B cell (primary cell): ENCODE data around the gene ADCY1. TPM values are rescaled to one million over a fixed set of nuclear protein-coding genes. Genes with fewer than 3 reads are reported as not detected.

Experiments used
- ATAC-seq: fragments of 200-7000 bp; cut with Tn5 transposase; one replicate; pipeline ENCODE4 v1.10.0; 2021; ENCODE audit warnings: low read depth, mild to moderate bottlenecking, moderate number of reproducible peaks, moderate library complexity
- CTCF ChIA-PET: fragments of 350-600 bp; sonication (Branson Sonifier 250); formaldehyde crosslinking; loops from one replicate; lab custom pipeline; 2021; ENCODE audit warnings: antibody characterized with exemption, inconsistent platforms; lab: Charles Lee
- POLR2A ChIA-PET: fragments of 350-600 bp; sonication (Branson Sonifier 250); formaldehyde crosslinking; loops from one replicate; lab custom pipeline; 2021; ENCODE audit warnings: antibody characterized with exemption; lab: Charles Lee
- DNase-seq: peaks from one replicate; pipeline ENCODE4 v3.0.0; 2013
- H2AFZ ChIP-seq: 2 replicates; pipeline ENCODE4 v1.6.1; 2012; ENCODE audit warnings: mild to moderate bottlenecking, low read depth, low read length; ENCODE audit not compliant: insufficient read depth, poor library complexity, severe bottlenecking
- H3K27ac ChIP-seq, 2 donors: 1 replicate in 1 of 2; 2 replicates in 1 of 2; pipeline ENCODE4 v1.5.1; 2012 to 2013; ENCODE audit warnings: low read length in 2 of 2, mild to moderate bottlenecking in 2 of 2, moderate library complexity in 1 of 2
- H3K27me3 ChIP-seq, 4 experiments: fragments of 200-600 bp in 1 of 4; sonication (generic) in 1 of 4; replicated peaks in 1 of 4; 1 replicate in 2 of 4; 2 replicates in 2 of 4; pipeline versions ENCODE4 v1.6.1 to v1.7.0; 2013 to 2016; ENCODE audit warnings: low read length in 3 of 4, mild to moderate bottlenecking in 2 of 4, mixed read lengths in 1 of 4, moderate library complexity in 1 of 4; ENCODE audit not compliant: insufficient read depth in 4 of 4, control insufficient read depth in 3 of 4; ENCODE audit errors: control extremely low read depth in 1 of 4
- H3K36me3 ChIP-seq, 2 experiments: replicated peaks in 1 of 2; 1 replicate in 1 of 2; 2 replicates in 1 of 2; pipeline versions ENCODE4 v1.6.1 to v1.7.1; 2013; ENCODE audit warnings: low read length in 1 of 2; ENCODE audit not compliant: insufficient read depth in 2 of 2, control insufficient read depth in 1 of 2; ENCODE audit errors: control extremely low read depth in 1 of 2, extremely low read depth in 1 of 2
- H3K4me1 ChIP-seq, 2 donors: fragments of 200-600 bp in 1 of 2; sonication (generic) in 1 of 2; 1 replicate in 1 of 2; 2 replicates in 1 of 2; pipeline versions ENCODE4 v1.5.1 to v1.6.1; 2013 to 2017; ENCODE audit warnings: low read length in 2 of 2; ENCODE audit not compliant: control insufficient read depth in 2 of 2, insufficient read depth in 2 of 2
- H3K4me2 ChIP-seq: replicated peaks from 2 replicates; pipeline ENCODE3; 2012; ENCODE audit warnings: mild to moderate bottlenecking, low read depth, low read length; ENCODE audit not compliant: poor library complexity, severe bottlenecking
- H3K4me3 ChIP-seq, 5 experiments: fragments of 200-600 bp in 1 of 5; sonication (generic) in 1 of 5; 1 replicate in 3 of 5; 2 replicates in 2 of 5; pipeline versions ENCODE4 v1.5.1 to v1.7.0; 2011 to 2016; ENCODE audit warnings: low read length in 4 of 5, mild to moderate bottlenecking in 4 of 5, low read depth in 2 of 5, control low read depth in 1 of 5, moderate library complexity in 1 of 5; ENCODE audit not compliant: insufficient read depth in 1 of 5; ENCODE audit errors: control extremely low read depth in 1 of 5, extremely low read depth in 1 of 5
- H3K79me2 ChIP-seq: fragments of 200-600 bp; sonication (generic); one replicate; pipeline ENCODE4 v1.6.0; 2016; ENCODE audit warnings: low read length; ENCODE audit not compliant: control insufficient read depth, insufficient read depth
- H3K9ac ChIP-seq: fragments of 200-600 bp; sonication (generic); 2 replicates; pipeline ENCODE4 v1.6.1; 2017; ENCODE audit warnings: mild to moderate bottlenecking, low read length, moderate library complexity
- H3K9me3 ChIP-seq, 3 donors: one replicate each; pipeline versions ENCODE4 v1.6.1 to v1.7.1; 2013; ENCODE audit warnings: low read length in 2 of 3; ENCODE audit not compliant: control insufficient read depth in 2 of 3, insufficient read depth in 1 of 3; ENCODE audit errors: control extremely low read depth in 1 of 3
- H4K20me1 ChIP-seq: 2 replicates; pipeline ENCODE4 v1.6.0; 2012; ENCODE audit warnings: mild to moderate bottlenecking, low read length; ENCODE audit not compliant: insufficient read depth, control insufficient read depth, poor library complexity, severe bottlenecking
- H3K27ac Mint-ChIP-seq: one replicate; pipeline ENCODE4 v1.8.0; 2021; ENCODE audit warnings: mixed read lengths
- H3K27me3 Mint-ChIP-seq: one replicate; pipeline ENCODE4 v1.8.0; 2021; ENCODE audit warnings: mixed read lengths
- H3K4me1 Mint-ChIP-seq: one replicate; pipeline ENCODE4 v1.8.0; 2021; ENCODE audit warnings: mixed read lengths
- H3K4me3 Mint-ChIP-seq: one replicate; pipeline ENCODE4 v1.8.0; 2021; ENCODE audit warnings: mixed read lengths
- H3K9me3 Mint-ChIP-seq: one replicate; pipeline ENCODE4 v1.8.0; 2022; ENCODE audit warnings: mixed read lengths; ENCODE audit not compliant: insufficient read depth
- EZH2 ChIP-seq: IDR thresholded peaks from 2 replicates; pipeline ENCODE4 v1.6.1; 2012; ENCODE audit warnings: borderline replicate concordance, low read depth, mild to moderate bottlenecking, moderate library complexity, low read length; ENCODE audit not compliant: insufficient read depth, poor library complexity, severe bottlenecking
- WGBS: methylation state at CpG from one replicate; pipeline ENCODE4 v1.1.5; 2013; ENCODE audit warnings: missing lambda C conversion rate; ENCODE audit not compliant: insufficient coverage; 5-methylcytosine and 5-hydroxymethylcytosine counted together
- intact Hi-C: fragments of 100-400 bp; cut with micrococcal nuclease; formaldehyde crosslinking; loops from one replicate; pipeline ENCODE4 v1.10.0; 2022
- polyA plus RNA-seq: library from polyadenylated mRNA; depleted of rRNA; stranded (reverse); fragments of >200 nt; gene quantifications from 2 replicates; pipeline ENCODE4 v1.2.3, GENCODE V29; 2012
- total RNA-seq, 2 donors: library from RNA; stranded (reverse); fragments of 120-200 nt in 1 of 2; gene quantifications; 1 replicate in 1 of 2; 2 replicates in 1 of 2; pipeline versions ENCODE4 v1.2.3 to v1.2.4, GENCODE V29; 2013 to 2022
- TF ChIP-seq, protein P1 (sequence below): fragments of 200-600 bp; IDR thresholded peaks from one replicate; pipeline ENCODE4 v1.8.0; 2022; ENCODE audit warnings: antibody characterized with exemption, mild to moderate bottlenecking

The ADCY1 gene
- total and polyA plus RNA-seq, 2 donors (not counting 1 experiment from before 2014, with no cell fraction given): 0.05 to 0.12 TPM

DNA sequence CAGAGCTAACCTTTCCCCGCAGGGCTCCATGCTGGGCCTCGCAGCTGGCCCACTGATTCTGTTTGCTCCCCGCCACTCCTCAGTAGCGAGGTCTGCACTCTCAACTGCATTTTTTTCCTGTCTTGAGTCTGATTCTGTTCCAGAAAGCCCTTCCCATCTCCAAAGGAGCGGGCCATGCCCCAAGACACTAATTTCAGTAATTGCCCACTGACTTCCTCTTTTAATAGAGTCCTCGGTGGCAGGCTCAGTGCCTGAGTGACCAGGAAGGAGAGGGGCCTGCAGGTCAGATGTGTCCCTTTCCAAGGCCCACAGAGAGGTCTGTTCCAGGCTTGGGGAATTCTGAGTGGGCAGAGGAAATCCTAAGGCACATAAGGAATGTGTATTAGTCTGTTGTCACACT is 77.4 kb downstream of the ADCY1 start:
- 76% methylated on average over 6 of the region's 6 CpGs for WGBS
- Histone ChIP-seq H3K9ac (no peak overlapping the region), H3K9me3 (peaks cover 0 to 3% (median 0%) of the 10 kb centered on the region in 3 donors), H3K4me3 (no peak overlapping the region), H3K79me2 (no peaks in the 10 kb centered on the region), H3K27me3 (peaks cover 0 to 4% (median 0%) of the 10 kb centered on the region in 4 experiments), H3K4me1 (no peaks in the 10 kb centered on the region), H4K20me1 (no peaks in the 10 kb centered on the region), H2AFZ (no peak overlapping the region), H3K27ac (no peak overlapping the region), H3K36me3 (no peaks in the 10 kb centered on the region), H3K4me2 (no peak overlapping the region)
- H3K4me3 Mint-ChIP-seq: no peak overlapping the region
- no peak for ATAC-seq
- TF ChIP-seq, protein P1, sequence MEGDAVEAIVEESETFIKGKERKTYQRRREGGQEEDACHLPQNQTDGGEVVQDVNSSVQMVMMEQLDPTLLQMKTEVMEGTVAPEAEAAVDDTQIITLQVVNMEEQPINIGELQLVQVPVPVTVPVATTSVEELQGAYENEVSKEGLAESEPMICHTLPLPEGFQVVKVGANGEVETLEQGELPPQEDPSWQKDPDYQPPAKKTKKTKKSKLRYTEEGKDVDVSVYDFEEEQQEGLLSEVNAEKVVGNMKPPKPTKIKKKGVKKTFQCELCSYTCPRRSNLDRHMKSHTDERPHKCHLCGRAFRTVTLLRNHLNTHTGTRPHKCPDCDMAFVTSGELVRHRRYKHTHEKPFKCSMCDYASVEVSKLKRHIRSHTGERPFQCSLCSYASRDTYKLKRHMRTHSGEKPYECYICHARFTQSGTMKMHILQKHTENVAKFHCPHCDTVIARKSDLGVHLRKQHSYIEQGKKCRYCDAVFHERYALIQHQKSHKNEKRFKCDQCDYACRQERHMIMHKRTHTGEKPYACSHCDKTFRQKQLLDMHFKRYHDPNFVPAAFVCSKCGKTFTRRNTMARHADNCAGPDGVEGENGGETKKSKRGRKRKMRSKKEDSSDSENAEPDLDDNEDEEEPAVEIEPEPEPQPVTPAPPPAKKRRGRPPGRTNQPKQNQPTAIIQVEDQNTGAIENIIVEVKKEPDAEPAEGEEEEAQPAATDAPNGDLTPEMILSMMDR: no peak
- no peak for TF ChIP-seq EZH2
- no peaks in the 10 kb centered on the region for H3K9me3 Mint-ChIP-seq
- ChIA-PET CTCF (no interaction called here), POLR2A (no interaction called here)
- no peaks in the 10 kb centered on the region for H3K4me1 Mint-ChIP-seq
- intact Hi-C loops: no loop called here
- no peaks in the 10 kb centered on the region for H3K27me3 Mint-ChIP-seq
- no peak overlapping the region for H3K27ac Mint-ChIP-seq
- DNase-seq: no peak

DNA sequence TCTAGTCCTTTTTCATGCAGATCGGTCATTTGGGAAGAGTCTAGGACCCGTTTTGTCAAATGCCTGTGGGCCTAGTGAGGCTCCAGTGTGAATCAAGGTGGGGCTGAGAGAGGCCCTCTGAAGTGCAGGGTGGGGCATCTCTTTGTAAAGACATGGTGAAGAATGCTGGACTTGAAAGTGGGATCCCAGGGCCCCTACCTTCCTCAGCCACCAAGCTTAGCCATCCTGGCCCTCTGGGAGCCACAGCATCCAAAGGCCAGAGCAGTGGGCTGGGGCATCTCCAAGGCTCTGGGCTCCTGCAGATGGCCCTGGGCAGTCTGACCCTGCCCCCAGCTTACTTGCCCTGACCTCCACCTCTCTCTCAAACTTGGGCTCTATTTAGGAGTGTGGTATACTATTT is 78.5 kb downstream of the ADCY1 start:
- Histone ChIP-seq H3K36me3 (no peaks in the 10 kb centered on the region), H2AFZ (no peak overlapping the region), H3K9me3 (peaks cover 0 to 3% (median 0%) of the 10 kb centered on the region in 3 donors), H3K4me1 (no peaks in the 10 kb centered on the region), H3K9ac (no peak overlapping the region), H3K4me3 (no peak overlapping the region), H3K4me2 (no peak overlapping the region), H3K27me3 (peaks cover 0 to 4% (median 0%) of the 10 kb centered on the region in 4 experiments), H4K20me1 (no peaks in the 10 kb centered on the region), H3K79me2 (no peaks in the 10 kb centered on the region), H3K27ac (no peak overlapping the region)
- TF ChIP-seq, protein P1: no peak
- TF ChIP-seq EZH2: no peak
- Mint-ChIP-seq H3K27ac (no peak overlapping the region), H3K27me3 (no peaks in the 10 kb centered on the region), H3K4me1 (no peaks in the 10 kb centered on the region), H3K9me3 (no peaks in the 10 kb centered on the region), H3K4me3 (no peak overlapping the region)
- intact Hi-C loops: no loop called here
- 85% methylated on average over 2 of the region's 2 CpGs for WGBS
- CTCF ChIA-PET: no interaction called here
- DNase-seq (no peak), ATAC-seq (no peak)
- POLR2A ChIA-PET: no interaction called here
